ENCODE data around the gene OSBPL10. TPM values are rescaled to one million over a fixed set of nuclear protein-coding genes. Genes with fewer than 3 reads are reported as not detected.

The OSBPL10 gene
- total and polyA plus RNA-seq, 4 experiments from 2014 or later, result 0.95 TPM; not detected in 3

DNA sequence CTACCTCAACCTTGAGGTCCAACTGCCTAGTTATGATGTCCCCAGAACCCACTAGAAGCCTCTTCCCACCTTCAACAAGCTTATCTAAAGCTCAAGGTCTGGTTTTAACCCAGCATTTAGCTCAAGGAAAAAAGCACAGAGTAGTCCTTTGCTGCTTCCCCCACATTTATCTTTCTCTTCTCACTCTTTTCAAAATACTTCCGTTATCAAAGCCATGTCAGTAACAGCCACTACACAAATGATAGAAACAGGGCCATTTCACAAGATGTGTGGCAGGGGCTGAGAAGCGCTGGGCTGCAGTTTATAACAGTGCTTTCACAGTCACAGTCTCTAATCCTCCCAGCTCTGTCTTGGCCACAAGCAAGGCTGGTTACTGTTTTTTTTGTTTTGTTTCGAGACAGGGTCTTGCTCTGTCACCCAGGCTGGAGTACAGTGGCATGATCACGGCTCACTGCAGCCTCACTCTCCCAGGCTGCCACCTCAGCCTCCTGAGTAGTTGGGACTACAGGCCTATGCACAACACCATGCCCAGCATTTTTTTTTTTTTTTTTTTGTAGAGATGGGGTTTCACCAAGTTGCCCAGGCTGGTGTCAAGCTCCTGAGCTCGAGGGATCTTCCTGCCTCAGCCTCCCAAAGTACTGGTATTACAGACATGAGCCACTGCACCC is 218.8 kb downstream of the OSBPL10 start:
- intact Hi-C loops (cut with micrococcal nuclease), result no loop called here
- CTCF ChIA-PET (ENCODE audit: partially characterized antibody), result interaction anchor here (1.1 kb wide), 1 partner anchor 879 kb away, joined by 3 read pairs; no protein-coding TSS in a partner anchor
- Mint-ChIP-seq H3K9me3 (no peaks in the 10 kb centered on the region), H3K27me3 (peaks cover 1 to 3% of the 10 kb centered on the region in 2 donors), H3K4me1 (peaks cover 0 to 4% (median 0%) of the 10 kb centered on the region in 4 donors), H3K27ac (peak overlapping the region in 1 of 7 donors; percentile 45), H3K4me3 (peak overlapping the region in 1 of 8 donors; percentile 11), H3K36me3 (no peaks in the 10 kb centered on the region)
- Histone ChIP-seq H3K4me3 (ENCODE audit: low read length in 2 of 2) (no peak overlapping the region), H3K27me3 (ENCODE audit: insufficient read depth, low read length) (no peaks in the 10 kb centered on the region), H3K9me3 (ENCODE audit: control insufficient read depth in 1 of 2, low read length in 2 of 2) (no peaks in the 10 kb centered on the region), H3K4me1 (ENCODE audit: insufficient read depth, low read length) (no peaks in the 10 kb centered on the region), H3K36me3 (ENCODE audit: insufficient read depth, low read length) (no peaks in the 10 kb centered on the region), H3K27ac (ENCODE audit: low read depth, low read length) (no peak overlapping the region)
- POLR2A ChIA-PET (ENCODE audit: partially characterized antibody), result interaction anchor here (0.7 kb wide), 1 partner anchor 11 kb away, joined by 3 read pairs; no protein-coding TSS in a partner anchor
- no peak for DNase-seq

GRCh38 chr3:31760654-31761053 is 220.4 kb downstream of the OSBPL10 start:
- H3K27me3 ChIP-seq (ENCODE audit: insufficient read depth, low read length), result no peaks in the 10 kb centered on the region
- Mint-ChIP-seq H3K4me3 (no peak overlapping the region), H3K27ac (no peak overlapping the region), H3K36me3 (no peaks in the 10 kb centered on the region), H3K9me3 (no peaks in the 10 kb centered on the region), H3K27me3 (peaks cover 1 to 3% of the 10 kb centered on the region in 2 donors), H3K4me1 (peaks cover 7 to 10% (median 8%) of the 10 kb centered on the region in 4 donors)
- H3K27ac ChIP-seq (ENCODE audit: low read depth, low read length), result no peak overlapping the region
- POLR2A ChIA-PET (ENCODE audit: partially characterized antibody), result no interaction called here
- no peak for DNase-seq
- no peak overlapping the region for H3K4me3 ChIP-seq (ENCODE audit: low read length in 2 of 2)
- peaks cover 6% of the 10 kb centered on the region for H3K4me1 ChIP-seq (ENCODE audit: insufficient read depth, low read length)
- CTCF ChIA-PET (ENCODE audit: partially characterized antibody), result interaction anchor here (0.6 kb wide), 1 partner anchor 259 kb away, joined by 3 read pairs; no protein-coding TSS in a partner anchor
- H3K36me3 ChIP-seq (ENCODE audit: insufficient read depth, low read length), result no peaks in the 10 kb centered on the region
- intact Hi-C loops (cut with micrococcal nuclease), result no loop called here
- no peaks in the 10 kb centered on the region for H3K9me3 ChIP-seq (ENCODE audit: control insufficient read depth in 1 of 2, low read length in 2 of 2)

GRCh38 chr3:31758322-31758965 is 222.6 kb downstream of the OSBPL10 start:
- H3K4me3 Mint-ChIP-seq, result no peak overlapping the region
- peaks cover 14% of the 10 kb centered on the region for H3K4me1 ChIP-seq (ENCODE audit: insufficient read depth, low read length)
- H3K36me3 ChIP-seq (ENCODE audit: insufficient read depth, low read length), result no peaks in the 10 kb centered on the region
- H3K4me3 ChIP-seq (ENCODE audit: low read length in 2 of 2), result no peak overlapping the region
- no peak overlapping the region for H3K27ac Mint-ChIP-seq
- DNase-seq, result no peak
- ChIA-PET POLR2A (ENCODE audit: partially characterized antibody) (no interaction called here), CTCF (ENCODE audit: partially characterized antibody) (no interaction called here)
- intact Hi-C loops (cut with micrococcal nuclease), result no loop called here
- no peaks in the 10 kb centered on the region for H3K36me3 Mint-ChIP-seq
- no peaks in the 10 kb centered on the region for H3K9me3 ChIP-seq (ENCODE audit: control insufficient read depth in 1 of 2, low read length in 2 of 2)
- peaks cover 3% of the 10 kb centered on the region in 2 donors for H3K27me3 Mint-ChIP-seq
- peaks cover 15 to 25% (median 17%) of the 10 kb centered on the region in 4 donors for H3K4me1 Mint-ChIP-seq
- no peaks in the 10 kb centered on the region for H3K27me3 ChIP-seq (ENCODE audit: insufficient read depth, low read length)
- no peak overlapping the region for H3K27ac ChIP-seq (ENCODE audit: low read depth, low read length)
- no peaks in the 10 kb centered on the region for H3K9me3 Mint-ChIP-seq

GRCh38 chr3:31755926-31756658 is 225.0 kb downstream of the OSBPL10 start:
- Histone ChIP-seq H3K4me3 (ENCODE audit: low read length in 2 of 2) (no peak overlapping the region), H3K27me3 (ENCODE audit: insufficient read depth, low read length) (no peaks in the 10 kb centered on the region), H3K9me3 (ENCODE audit: control insufficient read depth in 1 of 2, low read length in 2 of 2) (no peaks in the 10 kb centered on the region), H3K4me1 (ENCODE audit: insufficient read depth, low read length) (peaks cover 14% of the 10 kb centered on the region), H3K27ac (ENCODE audit: low read depth, low read length) (no peak overlapping the region), H3K36me3 (ENCODE audit: insufficient read depth, low read length) (no peaks in the 10 kb centered on the region)
- ChIA-PET POLR2A (ENCODE audit: partially characterized antibody) (no interaction called here), CTCF (ENCODE audit: partially characterized antibody) (interaction anchor here (1.6 kb wide), 1 partner anchor 12 kb away, joined by 6 read pairs; no protein-coding TSS in a partner anchor)
- H3K27me3 Mint-ChIP-seq, result peaks cover 3% of the 10 kb centered on the region in 2 donors
- H3K4me3 Mint-ChIP-seq, result peak overlapping the region in 5 of 8 donors; percentile 15 to 61 (median 55)
- peak overlapping the region in 4 of 7 donors; percentile 6 to 37 (median 22) for H3K27ac Mint-ChIP-seq
- H3K4me1 Mint-ChIP-seq, result peaks cover 13 to 25% (median 17%) of the 10 kb centered on the region in 4 donors
- no peaks in the 10 kb centered on the region for H3K36me3 Mint-ChIP-seq
- no peak for DNase-seq
- intact Hi-C loops (cut with micrococcal nuclease), result no loop called here
- H3K9me3 Mint-ChIP-seq, result no peaks in the 10 kb centered on the region

GRCh38 chr3:31754575-31755278 is 226.3 kb downstream of the OSBPL10 start:
- H3K9me3 Mint-ChIP-seq, result no peaks in the 10 kb centered on the region
- peak overlapping the region in 1 of 8 donors; percentile 23 for H3K4me3 Mint-ChIP-seq
- POLR2A ChIA-PET (ENCODE audit: partially characterized antibody), result no interaction called here
- H3K36me3 Mint-ChIP-seq, result no peaks in the 10 kb centered on the region
- no peak overlapping the region for H3K27ac Mint-ChIP-seq
- H3K4me3 ChIP-seq (ENCODE audit: low read length in 2 of 2), result no peak overlapping the region
- DNase-seq, result no peak
- H3K4me1 ChIP-seq (ENCODE audit: insufficient read depth, low read length), result peaks cover 14% of the 10 kb centered on the region
- no peaks in the 10 kb centered on the region for H3K27me3 ChIP-seq (ENCODE audit: insufficient read depth, low read length)
- intact Hi-C loops (cut with micrococcal nuclease), result no loop called here
- no peak overlapping the region for H3K27ac ChIP-seq (ENCODE audit: low read depth, low read length)
- CTCF ChIA-PET (ENCODE audit: partially characterized antibody), result interaction anchor here (1.6 kb wide), 1 partner anchor 14 kb away, joined by 6 read pairs; no protein-coding TSS in a partner anchor
- H3K4me1 Mint-ChIP-seq, result peaks cover 13 to 25% (median 17%) of the 10 kb centered on the region in 4 donors
- H3K9me3 ChIP-seq (ENCODE audit: control insufficient read depth in 1 of 2, low read length in 2 of 2), result no peaks in the 10 kb centered on the region
- peaks cover 3% of the 10 kb centered on the region in 2 donors for H3K27me3 Mint-ChIP-seq
- no peaks in the 10 kb centered on the region for H3K36me3 ChIP-seq (ENCODE audit: insufficient read depth, low read length)

DNA sequence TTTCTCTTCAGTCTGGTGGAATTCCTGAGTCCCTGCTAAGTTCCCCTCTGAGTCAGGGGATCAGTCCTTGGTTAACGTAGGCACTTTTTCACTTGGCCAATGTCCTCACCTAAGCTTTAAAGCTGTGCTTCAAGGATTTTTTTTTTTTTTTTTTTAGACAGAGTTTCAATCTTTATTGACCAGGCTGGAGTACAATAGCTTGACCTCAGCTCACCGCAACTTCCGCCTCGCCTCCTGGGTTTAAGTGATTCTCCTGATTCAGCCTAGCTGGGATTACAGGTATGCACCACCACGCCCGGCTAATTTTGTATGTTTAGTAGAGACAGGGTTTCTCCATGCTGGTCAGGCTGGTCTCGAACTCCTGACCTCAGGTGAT is 228.0 kb downstream of the OSBPL10 start:
- Histone ChIP-seq H3K27ac (ENCODE audit: low read depth, low read length) (no peak overlapping the region), H3K9me3 (ENCODE audit: control insufficient read depth in 1 of 2, low read length in 2 of 2) (no peaks in the 10 kb centered on the region), H3K27me3 (ENCODE audit: insufficient read depth, low read length) (no peaks in the 10 kb centered on the region), H3K36me3 (ENCODE audit: insufficient read depth, low read length) (no peaks in the 10 kb centered on the region), H3K4me3 (ENCODE audit: low read length in 2 of 2) (no peak overlapping the region), H3K4me1 (ENCODE audit: insufficient read depth, low read length) (peaks cover 14% of the 10 kb centered on the region)
- intact Hi-C loops (cut with micrococcal nuclease), result no loop called here
- Mint-ChIP-seq H3K4me3 (no peak overlapping the region), H3K9me3 (no peaks in the 10 kb centered on the region), H3K4me1 (peaks cover 13 to 25% (median 17%) of the 10 kb centered on the region in 4 donors), H3K36me3 (no peaks in the 10 kb centered on the region), H3K27ac (no peak overlapping the region), H3K27me3 (peaks cover 1 to 3% of the 10 kb centered on the region in 2 donors)
- ChIA-PET POLR2A (ENCODE audit: partially characterized antibody) (no interaction called here), CTCF (ENCODE audit: partially characterized antibody) (interaction anchor here (1.1 kb wide), 1 partner anchor 202 kb away, joined by 3 read pairs; no protein-coding TSS in a partner anchor)
- no peak for DNase-seq
